GM10248 (cell line): Measurements from ENCODE around the gene ARMH4.

ENCODE experiments used
- CTCF ChIA-PET: fragments of 300-600 bp; sonication (Branson Sonifier 250); formaldehyde crosslinking; extraction: SDS; loops from one replicate; lab custom pipeline; 2021; ENCODE audit warnings: antibody characterized with exemption; lab: Yijun Ruan, JAX
- POLR2A ChIA-PET: fragments of 350-650 bp; sonication (Branson Sonifier 250); formaldehyde crosslinking; extraction: SDS; loops from one replicate; lab custom pipeline; 2020; ENCODE audit warnings: antibody characterized with exemption; lab: Yijun Ruan, JAX
- DNase-seq: peaks from one replicate; pipeline ENCODE4 v3.0.0; 2012; ENCODE audit errors: extremely low spot score
- TF ChIP-seq, protein P1 (sequence below): IDR thresholded peaks from 2 replicates; pipeline ENCODE4 v1.5.1; 2012; ENCODE audit warnings: mild to moderate bottlenecking, low read depth; ENCODE audit errors: extremely low read depth, missing control alignments, control extremely low read depth

Gene ARMH4

GRCh38 chr14:58167057-58167456, 15.0 kb upstream of the ARMH4 start:
- POLR2A ChIA-PET, result no interaction called here

DNA sequence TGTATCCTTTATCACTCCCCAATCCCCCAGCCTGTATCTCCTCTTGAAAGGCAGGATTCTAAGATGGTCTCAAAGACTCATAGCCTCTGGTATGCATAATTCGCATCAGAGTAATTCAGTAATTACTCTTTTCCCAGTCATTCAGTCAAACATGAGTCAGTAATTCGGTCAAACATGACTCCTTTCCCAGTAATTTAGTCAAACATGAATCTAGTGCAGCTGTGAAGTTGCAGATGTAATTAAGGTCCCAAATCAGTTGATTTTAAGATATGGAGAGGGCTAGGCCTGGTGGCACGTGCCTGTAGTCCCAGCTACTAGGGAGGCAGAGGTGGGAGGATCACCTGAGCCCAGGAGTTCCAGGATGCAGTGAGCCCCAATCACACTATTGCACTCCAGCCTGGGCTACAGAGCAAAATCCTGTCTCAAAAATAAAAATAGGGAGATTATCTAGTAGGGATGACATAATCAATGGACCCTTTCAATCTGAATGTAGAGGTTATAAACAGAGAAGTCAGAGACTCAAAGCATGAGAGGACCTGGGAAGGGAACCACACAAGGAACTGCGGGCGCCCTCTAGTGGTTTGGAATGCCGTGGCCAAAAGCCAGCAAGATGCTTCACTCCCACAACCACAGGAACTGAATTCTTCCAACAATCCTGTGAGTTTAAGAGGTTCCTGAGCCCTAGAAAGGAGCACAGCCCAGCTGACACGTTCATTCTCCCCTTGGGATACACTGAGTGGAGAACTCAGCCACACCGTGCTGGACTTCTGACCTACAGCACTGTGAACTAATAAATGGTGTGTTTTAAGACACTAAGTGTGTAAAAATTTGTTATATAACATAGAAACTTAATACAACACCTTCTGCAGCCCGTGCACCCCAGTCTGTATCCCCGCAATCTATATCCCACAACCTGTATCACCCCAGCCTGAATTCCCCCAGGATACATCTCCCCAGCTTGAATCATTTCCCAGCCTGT, 14.3 kb upstream of the ARMH4 start:
- peak; percentile 69 for DNase-seq
- ChIA-PET POLR2A (no interaction called here), CTCF (interaction anchor here (0.8 to 1.8 kb wide), 7 partner anchors 8 to 56 kb away, joined by 3 to 6 read pairs (median 3); partner anchors contain the start of gene ARMH4)
- TF ChIP-seq, protein P1, sequence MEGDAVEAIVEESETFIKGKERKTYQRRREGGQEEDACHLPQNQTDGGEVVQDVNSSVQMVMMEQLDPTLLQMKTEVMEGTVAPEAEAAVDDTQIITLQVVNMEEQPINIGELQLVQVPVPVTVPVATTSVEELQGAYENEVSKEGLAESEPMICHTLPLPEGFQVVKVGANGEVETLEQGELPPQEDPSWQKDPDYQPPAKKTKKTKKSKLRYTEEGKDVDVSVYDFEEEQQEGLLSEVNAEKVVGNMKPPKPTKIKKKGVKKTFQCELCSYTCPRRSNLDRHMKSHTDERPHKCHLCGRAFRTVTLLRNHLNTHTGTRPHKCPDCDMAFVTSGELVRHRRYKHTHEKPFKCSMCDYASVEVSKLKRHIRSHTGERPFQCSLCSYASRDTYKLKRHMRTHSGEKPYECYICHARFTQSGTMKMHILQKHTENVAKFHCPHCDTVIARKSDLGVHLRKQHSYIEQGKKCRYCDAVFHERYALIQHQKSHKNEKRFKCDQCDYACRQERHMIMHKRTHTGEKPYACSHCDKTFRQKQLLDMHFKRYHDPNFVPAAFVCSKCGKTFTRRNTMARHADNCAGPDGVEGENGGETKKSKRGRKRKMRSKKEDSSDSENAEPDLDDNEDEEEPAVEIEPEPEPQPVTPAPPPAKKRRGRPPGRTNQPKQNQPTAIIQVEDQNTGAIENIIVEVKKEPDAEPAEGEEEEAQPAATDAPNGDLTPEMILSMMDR, result peak; percentile 85

More at GRCh38 chr14:58167057-58167456, 15.0 kb upstream of the ARMH4 start:
- CTCF ChIA-PET, result interaction anchor here (0.9 to 2.2 kb wide), 5 partner anchors 8 to 58 kb away, joined by 3 to 6 read pairs (median 5); no protein-coding TSS in a partner anchor
- TF ChIP-seq, protein P1, result no peak
- no peak for DNase-seq

DNA sequence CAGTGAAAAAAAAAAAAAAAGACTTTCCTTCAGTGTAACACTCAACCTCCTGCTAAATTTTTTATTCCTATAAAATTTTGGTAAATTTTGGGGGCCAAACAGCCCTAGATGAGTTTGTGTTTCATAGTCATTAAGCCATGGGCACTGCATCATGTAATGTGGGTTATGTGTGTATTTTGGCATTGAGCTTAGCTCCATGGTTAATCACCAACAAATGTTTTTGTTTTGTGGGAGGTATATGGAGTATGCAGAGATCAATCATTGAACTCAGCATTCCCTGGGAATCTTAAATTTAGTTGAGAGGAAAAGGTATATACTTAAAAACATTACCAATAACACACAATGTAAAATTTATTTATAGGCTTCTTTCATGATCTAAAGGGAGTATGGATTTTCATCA, 8.5 kb upstream of the ARMH4 start:
- ChIA-PET POLR2A (no interaction called here), CTCF (interaction anchor here (1.0 to 1.8 kb wide), 2 partner anchors 14 to 27 kb away, joined by 3 to 7 read pairs; no protein-coding TSS in a partner anchor)
- no peak for DNase-seq
- TF ChIP-seq, protein P1, result no peak

DNA sequence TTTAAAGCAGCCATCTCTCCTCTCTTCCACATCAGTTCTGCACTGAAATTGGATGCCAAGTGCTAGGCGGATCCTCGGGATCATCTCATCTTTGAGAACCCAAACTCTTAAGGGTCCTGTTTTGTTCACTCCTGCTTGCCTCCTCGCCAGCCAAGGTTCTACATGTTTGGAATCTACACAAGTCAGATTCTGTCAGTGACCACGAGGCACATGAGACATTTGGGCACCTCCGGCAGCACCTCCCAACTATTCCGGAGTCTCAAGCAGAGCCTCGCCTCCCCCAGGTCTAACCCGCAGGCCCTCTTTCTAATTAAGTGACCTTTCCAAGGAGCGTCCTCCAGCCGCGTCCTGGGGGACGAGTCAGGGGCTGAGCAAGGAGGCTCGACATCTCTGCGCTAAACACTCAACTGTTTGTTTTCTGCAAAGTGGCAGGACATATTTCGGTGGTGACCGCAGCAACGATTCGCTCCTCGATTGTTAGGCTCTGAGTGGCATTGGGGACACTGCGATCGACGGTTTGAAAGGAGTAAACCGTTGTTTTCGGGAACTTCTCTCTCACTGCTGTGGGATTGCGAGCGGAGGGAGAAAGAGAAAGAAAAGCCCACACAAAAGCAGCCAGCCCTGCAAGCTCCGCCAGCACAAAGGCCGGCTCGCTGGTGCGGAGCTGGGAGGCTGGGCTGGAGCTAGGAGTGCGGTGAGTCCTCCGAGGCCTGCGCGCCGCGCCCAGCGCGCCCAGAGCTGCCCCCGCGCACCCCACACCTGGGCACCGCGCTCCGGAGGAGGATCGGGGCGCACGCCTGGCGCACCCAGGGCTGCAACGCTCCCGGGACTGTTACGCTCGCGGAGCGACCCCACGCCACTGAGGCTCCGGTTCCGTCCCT, 640 bp downstream of the ARMH4 start:
- POLR2A ChIA-PET, result no interaction called here
- CTCF ChIA-PET, result interaction anchor here (1.2 kb wide), 1 partner anchor 14 kb away, joined by 4 read pairs; no protein-coding TSS in a partner anchor
- no peak for DNase-seq
- TF ChIP-seq, protein P1, result no peak

DNA sequence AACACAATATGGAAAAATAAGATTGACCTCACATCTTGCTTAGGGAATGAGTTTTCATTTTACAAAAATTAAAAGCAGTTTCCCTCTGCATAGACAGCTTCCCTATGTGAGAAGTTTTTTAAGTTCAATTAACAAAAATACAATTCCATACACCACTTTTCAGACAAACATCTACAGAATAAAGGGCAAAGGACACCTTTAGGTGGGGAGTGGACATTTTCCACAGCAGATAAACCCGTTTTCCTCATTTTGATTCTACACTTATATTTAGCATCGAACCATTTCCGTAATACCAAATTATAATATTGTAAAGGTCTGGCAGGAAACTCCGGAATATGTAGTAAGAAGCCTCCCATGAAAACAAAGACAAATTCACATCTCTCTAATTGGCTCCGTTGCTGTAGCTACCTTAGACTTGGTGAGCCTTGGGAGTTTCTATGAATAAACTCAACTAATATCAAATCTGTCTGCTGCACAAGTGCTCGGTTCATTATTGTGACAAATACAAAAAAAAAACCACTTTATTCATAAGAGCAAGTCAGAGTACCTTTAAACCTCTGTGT, 1.7 kb downstream of the ARMH4 start:
- no peak for DNase-seq
- ChIA-PET POLR2A (no interaction called here), CTCF (no interaction called here)
- TF ChIP-seq, protein P1, result no peak
